Measurements from ENCODE around the gene TMEM266. TPM values are rescaled to one million over a fixed set of nuclear protein-coding genes. Genes with fewer than 3 reads are reported as not detected.

The TMEM266 gene
- total and polyA plus RNA-seq, 7 donors: 0.27 to 1.1 TPM; not detected in 5

DNA sequence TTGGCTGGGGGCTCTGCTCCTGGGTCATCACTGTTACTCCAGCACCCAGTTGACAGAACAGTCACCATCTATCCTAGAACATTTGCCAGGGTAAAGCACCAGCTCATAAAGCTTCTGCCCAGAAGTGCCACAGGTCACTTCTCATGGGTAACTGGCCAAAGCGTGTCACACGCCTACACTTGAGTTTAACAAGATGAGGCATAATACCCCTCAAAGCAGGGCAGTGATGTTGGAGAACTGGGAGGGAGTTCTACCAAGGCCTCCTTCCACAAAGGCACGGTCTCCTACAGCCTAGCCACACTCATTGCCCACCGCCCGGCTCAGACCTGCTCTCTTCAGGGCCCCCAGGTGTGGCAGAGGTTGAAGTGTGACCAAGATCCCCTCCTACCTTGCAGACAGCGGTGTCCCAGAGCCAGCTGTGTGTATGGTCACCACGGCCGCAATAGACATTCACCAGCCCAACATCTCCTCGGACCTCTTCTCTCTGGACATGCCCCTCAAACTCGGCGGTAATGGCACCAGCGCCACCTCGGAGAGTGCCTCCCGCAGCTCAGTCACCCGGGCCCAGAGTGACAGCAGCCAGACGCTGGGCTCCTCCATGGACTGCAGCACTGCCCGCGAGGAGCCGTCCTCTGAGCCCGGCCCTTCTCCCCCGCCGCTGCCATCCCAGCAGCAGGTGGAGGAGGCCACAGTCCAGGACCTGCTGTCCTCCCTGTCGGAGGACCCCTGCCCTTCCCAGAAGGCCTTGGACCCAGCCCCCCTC is 143.7 kb downstream of the TMEM266 start:
- H3K27ac ChIP-seq: no peak overlapping the region
- DNase-seq: peak; percentile 48
- WGBS, 2 donors: 92 to 95% methylated on average over 23 of the region's 23 CpGs
- H3K27me3 ChIP-seq: no peaks in the 10 kb centered on the region
- peaks cover 0 to 23% (median 13%) of the 10 kb centered on the region in 4 donors for H3K4me1 ChIP-seq
- intact Hi-C loops (cut with DNase I): no loop called here
- no peak for TF ChIP-seq POLR2AphosphoS5 (IDR thresholded peaks at IDR 0.05)
- no peak overlapping the region for H3K4me3 ChIP-seq
- H3K36me3 ChIP-seq: peaks cover 0 to 10% (median 0%) of the 10 kb centered on the region in 4 donors
- H3K9me3 ChIP-seq: no peaks in the 10 kb centered on the region

DNA sequence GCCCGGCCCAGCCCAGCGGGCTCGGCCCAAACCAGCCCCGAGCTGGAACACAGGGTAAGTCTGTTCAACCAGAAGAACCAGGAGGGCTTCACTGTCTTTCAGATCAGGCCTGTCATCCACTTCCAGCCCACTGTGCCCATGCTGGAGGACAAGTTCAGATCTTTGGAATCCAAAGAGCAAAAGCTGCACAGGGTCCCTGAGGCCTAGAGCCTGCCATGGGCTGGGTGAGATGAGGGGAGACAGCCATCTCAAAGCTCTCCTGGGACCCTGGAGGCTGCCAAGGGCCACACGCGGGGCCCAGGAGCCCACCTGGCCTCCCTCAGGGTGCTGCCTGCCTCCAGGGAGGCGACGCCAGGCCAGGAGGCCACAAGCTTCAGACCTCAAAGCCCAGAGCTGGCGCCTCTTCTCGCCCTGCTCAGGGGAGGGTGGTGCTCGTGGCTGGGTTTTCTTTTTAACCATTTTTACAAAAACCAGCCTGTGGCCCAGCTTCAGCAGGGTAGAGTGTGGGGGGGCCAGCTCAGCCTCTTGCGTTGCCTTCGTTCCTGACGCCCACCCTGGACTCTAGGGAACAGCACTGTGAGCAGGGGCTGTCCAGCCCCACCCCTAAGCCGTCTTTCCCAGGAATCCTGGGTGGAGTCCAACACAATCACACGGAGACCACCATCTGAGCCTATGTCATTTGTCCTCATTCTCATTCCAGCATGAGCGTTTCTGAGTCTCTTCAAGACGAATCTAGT is 144.5 kb downstream of the TMEM266 start:
- no peak overlapping the region for H3K4me3 ChIP-seq
- H3K27me3 ChIP-seq: no peaks in the 10 kb centered on the region
- 90 to 91% methylated on average over 18 of the region's 18 CpGs for WGBS, 2 donors
- no peak overlapping the region for H3K27ac ChIP-seq
- intact Hi-C loops (cut with DNase I): no loop called here
- peak; percentile 33 for DNase-seq
- H3K36me3 ChIP-seq: peaks cover 0 to 13% (median 1%) of the 10 kb centered on the region in 4 donors
- TF ChIP-seq POLR2A (IDR thresholded peaks at IDR 0.05) (no peak), EP300 (IDR thresholded peaks at IDR 0.05) (no peak), POLR2AphosphoS5 (IDR thresholded peaks at IDR 0.05) (no peak)
- TF ChIP-seq, protein P1, sequence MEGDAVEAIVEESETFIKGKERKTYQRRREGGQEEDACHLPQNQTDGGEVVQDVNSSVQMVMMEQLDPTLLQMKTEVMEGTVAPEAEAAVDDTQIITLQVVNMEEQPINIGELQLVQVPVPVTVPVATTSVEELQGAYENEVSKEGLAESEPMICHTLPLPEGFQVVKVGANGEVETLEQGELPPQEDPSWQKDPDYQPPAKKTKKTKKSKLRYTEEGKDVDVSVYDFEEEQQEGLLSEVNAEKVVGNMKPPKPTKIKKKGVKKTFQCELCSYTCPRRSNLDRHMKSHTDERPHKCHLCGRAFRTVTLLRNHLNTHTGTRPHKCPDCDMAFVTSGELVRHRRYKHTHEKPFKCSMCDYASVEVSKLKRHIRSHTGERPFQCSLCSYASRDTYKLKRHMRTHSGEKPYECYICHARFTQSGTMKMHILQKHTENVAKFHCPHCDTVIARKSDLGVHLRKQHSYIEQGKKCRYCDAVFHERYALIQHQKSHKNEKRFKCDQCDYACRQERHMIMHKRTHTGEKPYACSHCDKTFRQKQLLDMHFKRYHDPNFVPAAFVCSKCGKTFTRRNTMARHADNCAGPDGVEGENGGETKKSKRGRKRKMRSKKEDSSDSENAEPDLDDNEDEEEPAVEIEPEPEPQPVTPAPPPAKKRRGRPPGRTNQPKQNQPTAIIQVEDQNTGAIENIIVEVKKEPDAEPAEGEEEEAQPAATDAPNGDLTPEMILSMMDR (IDR thresholded peaks at IDR 0.05): no peak
- H3K9me3 ChIP-seq: no peaks in the 10 kb centered on the region
- H3K4me1 ChIP-seq: peaks cover 0 to 15% (median 5%) of the 10 kb centered on the region in 4 donors

DNA sequence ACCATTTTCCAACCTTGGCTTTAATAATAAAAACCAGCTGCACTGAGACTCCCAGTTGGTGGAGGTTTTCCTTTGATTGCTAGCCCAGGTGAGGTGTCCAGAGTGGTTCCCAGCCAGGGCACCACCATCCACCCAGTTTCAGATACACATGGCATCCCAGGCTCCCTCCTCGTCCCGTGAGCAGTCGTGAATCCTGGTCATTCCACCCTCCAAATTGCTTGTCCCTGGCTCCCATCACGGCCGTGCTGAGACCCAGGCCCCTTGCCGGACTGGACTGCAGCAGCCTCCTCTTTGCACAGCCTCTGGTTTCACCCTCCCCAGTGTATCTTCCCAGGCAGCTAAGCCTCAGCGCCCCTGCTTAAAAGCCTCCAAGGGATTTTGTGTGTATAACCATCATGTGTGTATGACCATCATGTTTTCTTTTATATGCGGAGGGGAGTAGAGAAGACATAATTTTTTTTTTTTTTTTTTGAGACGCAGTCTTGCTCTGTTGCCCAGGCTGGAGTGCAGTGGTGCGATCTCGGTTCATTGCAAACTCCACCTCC is 145.2 kb downstream of the TMEM266 start:
- TF ChIP-seq POLR2AphosphoS5 (IDR thresholded peaks at IDR 0.05): no peak
- TF ChIP-seq, protein P1 (IDR thresholded peaks at IDR 0.05): no peak
- no peak for TF ChIP-seq POLR2A (IDR thresholded peaks at IDR 0.05)
- TF ChIP-seq EP300 (IDR thresholded peaks at IDR 0.05): no peak
- intact Hi-C loops (cut with DNase I): no loop called here
- Histone ChIP-seq H3K4me1 (peaks cover 0 to 14% (median under 1%) of the 10 kb centered on the region in 4 donors), H3K27me3 (no peaks in the 10 kb centered on the region), H3K36me3 (peaks cover 0 to 20% (median 3%) of the 10 kb centered on the region in 4 donors), H3K9me3 (no peaks in the 10 kb centered on the region), H3K4me3 (no peak overlapping the region), H3K27ac (no peak overlapping the region)
- peak; percentile 48 for DNase-seq
- 95% methylated on average over 11 of the region's 11 CpGs for WGBS, 2 donors

DNA sequence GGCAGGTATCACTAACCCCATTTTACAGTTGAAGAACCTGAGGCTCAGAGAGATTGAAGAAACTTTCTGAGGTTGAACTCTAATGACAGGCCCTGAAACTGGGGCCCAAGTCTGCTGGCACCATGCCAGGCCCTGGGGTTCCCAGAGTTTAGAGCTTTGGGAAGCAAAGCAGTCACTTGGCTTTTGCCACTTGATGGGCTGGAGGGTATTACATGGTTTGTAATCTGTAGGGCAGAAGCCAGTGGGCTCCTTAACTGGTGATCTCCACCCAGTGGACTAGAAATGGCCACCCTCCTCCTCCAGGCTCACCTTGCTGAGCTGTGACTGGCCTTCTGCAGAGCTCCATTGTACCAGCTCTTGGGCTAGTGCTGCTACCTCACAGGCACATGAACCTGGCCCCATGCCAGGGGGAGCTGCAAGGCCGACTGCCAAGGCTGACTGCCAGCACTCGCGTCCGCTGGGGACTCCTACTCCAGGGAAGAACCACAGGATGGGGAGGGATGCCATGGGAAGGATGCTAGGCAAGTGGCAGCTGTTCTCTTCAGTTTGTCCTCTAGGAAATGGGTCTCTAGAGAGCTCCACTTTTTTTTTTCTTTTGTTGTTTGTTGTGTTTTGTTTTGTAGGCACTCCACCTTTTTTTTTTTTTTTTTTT is 146.7 kb downstream of the TMEM266 start:
- Histone ChIP-seq H3K27ac (no peak overlapping the region), H3K27me3 (no peaks in the 10 kb centered on the region), H3K4me1 (peaks cover 0 to 7% (median 0%) of the 10 kb centered on the region in 4 donors), H3K9me3 (no peaks in the 10 kb centered on the region), H3K36me3 (peaks cover 0 to 32% (median 8%) of the 10 kb centered on the region in 4 donors), H3K4me3 (no peak overlapping the region)
- TF ChIP-seq POLR2AphosphoS5 (IDR thresholded peaks at IDR 0.05) (peak in 3 of 4 donors; percentile 45 to 49 (median 49)), EP300 (IDR thresholded peaks at IDR 0.05) (no peak)
- 22 to 61% methylated on average over 4 of the region's 4 CpGs for WGBS, 2 donors
- peak; percentile 90 for DNase-seq
- intact Hi-C loops (cut with DNase I): no loop called here

DNA sequence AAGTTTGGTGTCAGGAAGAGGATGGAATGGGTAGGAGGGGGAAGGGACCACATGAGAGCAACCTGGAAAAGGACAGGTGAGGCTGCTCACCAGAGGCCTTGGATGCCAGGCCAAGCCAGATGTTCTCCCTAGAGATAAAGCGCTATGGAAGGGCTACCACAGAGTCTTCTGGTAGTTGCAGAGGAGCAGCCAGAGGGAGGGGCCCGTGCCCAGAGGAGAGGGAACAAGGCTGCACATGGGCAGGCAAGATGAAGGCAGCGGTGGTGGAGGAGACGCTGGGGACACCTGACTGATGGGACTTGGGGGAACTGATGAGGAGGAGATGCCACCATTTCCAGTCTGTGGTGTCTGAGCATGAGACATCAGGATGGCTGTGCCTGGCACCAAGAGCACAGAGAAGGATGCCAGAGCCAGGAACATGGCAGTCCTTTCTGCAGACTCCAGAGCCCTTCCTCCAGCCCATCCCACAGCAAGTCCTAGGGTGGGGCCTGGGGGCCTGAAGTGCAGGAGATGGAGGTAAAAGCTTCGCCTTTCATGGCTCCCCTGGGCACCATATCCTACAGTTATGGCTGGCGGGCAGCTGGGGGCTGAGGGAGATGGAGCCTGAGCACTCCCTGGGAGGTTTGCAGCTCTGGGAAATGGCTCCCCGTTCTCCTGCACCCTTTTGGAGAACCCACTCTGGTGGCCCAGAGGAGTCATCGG is 148.4 kb downstream of the TMEM266 start:
- H3K27me3 ChIP-seq: no peaks in the 10 kb centered on the region
- no peak for TF ChIP-seq POLR2A (IDR thresholded peaks at IDR 0.05)
- TF ChIP-seq, protein P1 (IDR thresholded peaks at IDR 0.05): no peak
- no peak for TF ChIP-seq EP300 (IDR thresholded peaks at IDR 0.05)
- TF ChIP-seq POLR2AphosphoS5 (IDR thresholded peaks at IDR 0.05): no peak
- intact Hi-C loops (cut with DNase I): no loop called here
- peaks cover 0 to 7% (median 0%) of the 10 kb centered on the region in 4 donors for H3K4me1 ChIP-seq
- H3K36me3 ChIP-seq: peaks cover under 1 to 48% (median 13%) of the 10 kb centered on the region in 4 donors
- no peaks in the 10 kb centered on the region for H3K9me3 ChIP-seq
- no peak overlapping the region for H3K4me3 ChIP-seq
- WGBS, 2 donors: 97 to 98% methylated on average over 8 of the region's 8 CpGs
- no peak overlapping the region for H3K27ac ChIP-seq
- peak; percentile 27 for DNase-seq

All from sigmoid colon (tissue), 7 donors.